MG63 (cell line): Measurements from ENCODE around the gene DNAJC1. TPM values are rescaled to one million over a fixed set of nuclear protein-coding genes. Genes with fewer than 3 reads are reported as not detected.

ENCODE experiments used
- DNase-seq: peaks from one replicate; pipeline ENCODE4 v3.0.0-alpha.2; 2020
- H3K27me3 ChIP-seq: fragments of 250-450 bp; sonication (Bioruptor Pico); 2 replicates; pipeline ENCODE4 v1.5.1; 2020; ENCODE audit warnings: mild to moderate bottlenecking, moderate library complexity
- H3K36me3 ChIP-seq: fragments of 250-450 bp; sonication (Bioruptor Pico); 2 replicates; pipeline ENCODE4 v1.5.1; 2020; ENCODE audit warnings: mild to moderate bottlenecking, moderate library complexity
- H3K4me3 ChIP-seq: fragments of 250-450 bp; sonication (Bioruptor Pico); 2 replicates; pipeline ENCODE4 v1.5.1; 2020; ENCODE audit warnings: mild to moderate bottlenecking, moderate library complexity
- H3K9me3 ChIP-seq: fragments of 250-450 bp; sonication (Bioruptor Pico); 2 replicates; pipeline ENCODE4 v1.5.1; 2020; ENCODE audit warnings: mild to moderate bottlenecking, moderate library complexity
- total RNA-seq: library from RNA; depleted of rRNA; stranded (reverse); fragments of >200 nt; shearing (Covaris generic); gene quantifications from 2 replicates; pipeline ENCODE4 v1.2.3, GENCODE V29; 2014; ENCODE audit warnings: low replicate concordance

Gene DNAJC1
- total RNA-seq, 1 experiment from 2014 or later = 19.2 TPM

DNA sequence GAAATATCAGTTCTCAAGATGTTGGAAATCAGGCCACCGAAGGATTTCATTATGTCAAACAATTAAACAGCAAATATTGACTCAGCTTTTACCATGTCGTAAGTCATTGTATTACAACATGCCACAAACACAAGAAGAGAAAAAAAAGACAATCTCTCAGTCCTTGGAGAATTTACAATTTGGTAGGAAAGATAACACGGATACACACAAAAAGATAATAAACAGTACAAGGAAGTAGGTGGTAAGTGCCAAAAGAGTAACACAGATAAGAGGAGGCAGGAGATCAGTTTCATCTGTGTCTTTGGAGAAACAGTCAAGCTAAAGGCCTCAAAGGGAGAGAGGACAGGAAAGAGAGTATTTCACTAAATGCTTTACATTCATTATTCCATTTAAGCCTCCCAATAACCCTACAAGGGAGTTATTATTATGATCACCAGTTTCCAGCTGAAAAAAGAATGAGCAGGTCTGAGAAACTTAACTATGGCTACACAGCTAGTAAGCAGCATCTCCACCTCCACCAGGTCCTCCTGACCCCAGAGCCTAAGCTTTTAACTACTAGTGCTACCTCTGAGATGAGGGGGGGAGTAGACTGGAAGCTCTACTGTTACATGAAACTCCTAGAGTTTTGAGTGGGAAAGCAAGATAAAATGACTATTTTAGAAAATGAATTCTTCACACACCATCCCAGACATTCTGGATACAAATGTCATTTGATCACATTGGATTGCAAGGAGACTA, 13.9 kb upstream of the DNAJC1 start:
- no peak for DNase-seq
- Histone ChIP-seq H3K4me3 (no peak overlapping the region), H3K27me3 (no peaks in the 10 kb centered on the region), H3K9me3 (no peaks in the 10 kb centered on the region), H3K36me3 (no peaks in the 10 kb centered on the region)

DNA sequence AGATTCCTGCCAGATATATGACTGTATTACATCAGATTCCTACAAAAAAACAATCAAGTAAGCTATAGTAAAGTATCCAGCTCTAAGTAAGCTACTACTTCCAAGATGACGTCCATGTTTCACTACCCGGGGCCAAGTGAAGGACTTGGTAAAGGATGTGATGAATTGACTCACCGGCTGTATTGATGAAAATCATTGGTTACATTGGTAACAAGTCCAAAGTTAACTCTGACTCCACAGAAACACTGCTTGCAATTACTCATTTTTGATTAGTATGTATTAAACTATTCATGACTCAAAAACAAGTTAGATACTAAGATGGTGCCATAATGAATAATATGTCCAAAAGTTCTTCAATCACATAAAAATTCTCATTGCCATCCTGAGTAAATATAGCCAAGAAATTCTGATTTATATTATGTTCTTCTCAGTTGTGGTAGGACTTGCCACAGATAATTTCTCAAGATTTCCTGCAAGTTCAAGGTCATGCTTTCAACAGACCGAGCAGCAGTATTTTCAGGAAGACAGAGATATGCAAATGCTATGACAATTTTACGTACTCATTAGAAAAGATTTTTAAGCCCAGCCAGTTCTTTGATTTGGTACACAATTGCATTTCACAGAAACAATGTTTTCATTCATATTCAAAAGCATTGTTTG, 12.6 kb upstream of the DNAJC1 start:
- DNase-seq = peak; percentile 16
- H3K4me3 ChIP-seq = no peak overlapping the region
- H3K9me3 ChIP-seq = no peaks in the 10 kb centered on the region
- no peaks in the 10 kb centered on the region for H3K27me3 ChIP-seq
- no peaks in the 10 kb centered on the region for H3K36me3 ChIP-seq

DNA sequence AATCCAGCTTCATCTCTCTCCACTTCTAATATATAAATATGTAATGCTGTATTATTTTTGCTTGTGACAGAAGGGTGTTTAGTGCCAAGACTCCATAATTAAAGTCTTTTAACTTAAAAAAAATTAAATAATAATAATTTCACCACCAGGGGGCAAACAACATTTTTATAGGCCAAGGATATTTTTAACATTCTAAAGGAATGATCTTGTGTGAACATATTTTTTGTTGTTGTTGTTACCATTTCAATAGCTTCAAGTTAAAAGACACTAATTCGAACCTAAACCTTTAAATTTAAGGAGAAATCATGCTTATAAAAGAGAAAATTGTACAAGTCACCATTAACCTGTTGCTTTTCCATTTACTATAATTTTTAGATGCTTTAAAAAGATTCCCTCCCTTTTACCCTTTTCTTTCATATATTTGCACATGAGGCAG, 7.5 kb upstream of the DNAJC1 start:
- Histone ChIP-seq H3K36me3 (no peaks in the 10 kb centered on the region), H3K4me3 (no peak overlapping the region), H3K9me3 (0 out of 2 replicates have a peak, but pooled peaks cover 5% of the 10 kb centered on the region), H3K27me3 (no peaks in the 10 kb centered on the region)
- no peak for DNase-seq

DNA sequence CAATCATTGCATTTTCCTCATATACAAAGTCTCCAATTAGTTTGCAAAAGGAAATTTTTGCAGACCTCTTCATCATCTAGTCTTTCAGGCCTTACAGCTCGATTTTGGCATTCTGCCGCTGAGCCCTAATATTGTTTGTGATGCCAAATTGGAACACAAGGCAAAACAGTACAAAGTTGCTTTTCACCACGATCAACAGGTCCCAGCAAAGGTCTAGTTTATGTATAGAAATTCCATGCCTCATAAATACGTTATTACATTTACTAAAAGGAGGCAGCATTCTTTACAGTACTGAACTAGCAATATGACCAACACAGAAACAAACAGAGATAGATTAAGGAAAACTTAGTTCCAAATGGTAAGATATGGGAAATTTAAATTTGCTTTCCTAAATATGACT, 7.0 kb upstream of the DNAJC1 start:
- Histone ChIP-seq H3K9me3 (0 out of 2 replicates have a peak, but pooled peaks cover 5% of the 10 kb centered on the region), H3K36me3 (no peaks in the 10 kb centered on the region), H3K4me3 (no peak overlapping the region), H3K27me3 (no peaks in the 10 kb centered on the region)
- no peak for DNase-seq

DNA sequence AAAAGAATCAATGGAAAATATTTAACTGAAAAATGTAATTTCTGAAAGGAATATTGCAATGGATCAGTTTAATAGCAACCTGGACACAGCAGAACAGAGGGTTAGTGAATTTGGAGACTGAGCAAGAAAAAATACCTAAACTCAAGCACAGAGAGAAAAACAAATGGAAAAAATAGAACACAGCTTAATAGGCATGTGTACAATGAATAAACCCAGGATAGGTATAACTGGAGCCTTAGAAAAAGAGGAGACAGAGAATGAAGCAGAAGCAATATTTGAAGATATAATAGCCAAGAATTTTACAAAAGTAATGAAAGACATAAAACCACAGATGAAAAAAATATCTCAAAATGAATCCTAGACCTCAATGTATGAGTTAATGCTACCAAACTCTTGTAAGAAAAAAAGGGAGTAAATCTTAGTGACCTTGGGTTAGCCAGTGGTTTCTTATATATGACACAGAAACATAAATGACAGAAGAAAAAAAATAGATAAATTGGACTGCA, 2.9 kb upstream of the DNAJC1 start:
- Histone ChIP-seq H3K27me3 (no peaks in the 10 kb centered on the region), H3K36me3 (no peaks in the 10 kb centered on the region), H3K9me3 (0 out of 2 replicates have a peak, but pooled peaks cover 5% of the 10 kb centered on the region), H3K4me3 (no peak overlapping the region)
- DNase-seq = no peak

DNA sequence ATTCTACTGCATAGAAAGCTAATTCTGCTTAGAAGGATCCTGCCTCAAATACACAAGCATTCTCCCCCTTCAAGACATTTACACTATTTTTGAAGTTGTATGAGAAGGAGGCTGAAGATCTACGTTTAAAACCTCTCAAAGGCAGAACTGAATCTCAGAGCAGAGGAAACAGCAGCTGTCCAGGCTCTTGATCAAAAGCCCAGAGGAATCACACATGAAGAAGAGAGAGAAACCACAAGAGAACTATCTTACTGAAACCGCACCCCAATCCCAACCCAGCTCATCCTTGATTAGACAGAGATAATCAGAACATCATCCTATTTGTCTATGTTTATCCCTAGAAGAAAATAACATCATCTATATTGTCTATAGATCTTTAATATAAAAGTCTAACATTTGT, 2.2 kb upstream of the DNAJC1 start:
- H3K36me3 ChIP-seq = no peaks in the 10 kb centered on the region
- H3K4me3 ChIP-seq = no peak overlapping the region
- no peak for DNase-seq

DNA sequence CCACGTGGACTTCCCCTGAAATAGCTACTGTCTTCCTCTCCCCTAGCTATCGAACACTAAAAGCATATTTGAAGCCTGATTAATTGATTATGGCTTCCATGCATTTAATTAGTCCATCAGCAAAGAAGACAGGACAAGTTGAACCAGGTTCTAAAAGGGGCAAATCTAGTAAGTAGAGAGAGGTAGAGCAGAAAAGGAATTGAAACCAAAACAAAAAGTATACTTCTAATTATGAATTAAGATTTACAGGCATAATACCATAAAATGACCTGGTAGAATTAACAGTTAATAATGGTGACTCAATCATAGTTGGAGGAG, 393 bp upstream of the DNAJC1 start:
- H3K4me3 ChIP-seq = peak overlapping the region; percentile 71
- H3K36me3 ChIP-seq = no peaks in the 10 kb centered on the region
- no peaks in the 10 kb centered on the region for H3K27me3 ChIP-seq
- no peak for DNase-seq
- 0 out of 2 replicates have a peak, but pooled peaks cover 5% of the 10 kb centered on the region for H3K9me3 ChIP-seq

More for the DNA sequence above, 2.2 kb upstream of the DNAJC1 start:
- 0 out of 2 replicates have a peak, but pooled peaks cover 5% of the 10 kb centered on the region for H3K9me3 ChIP-seq
- H3K27me3 ChIP-seq = no peaks in the 10 kb centered on the region

DNA sequence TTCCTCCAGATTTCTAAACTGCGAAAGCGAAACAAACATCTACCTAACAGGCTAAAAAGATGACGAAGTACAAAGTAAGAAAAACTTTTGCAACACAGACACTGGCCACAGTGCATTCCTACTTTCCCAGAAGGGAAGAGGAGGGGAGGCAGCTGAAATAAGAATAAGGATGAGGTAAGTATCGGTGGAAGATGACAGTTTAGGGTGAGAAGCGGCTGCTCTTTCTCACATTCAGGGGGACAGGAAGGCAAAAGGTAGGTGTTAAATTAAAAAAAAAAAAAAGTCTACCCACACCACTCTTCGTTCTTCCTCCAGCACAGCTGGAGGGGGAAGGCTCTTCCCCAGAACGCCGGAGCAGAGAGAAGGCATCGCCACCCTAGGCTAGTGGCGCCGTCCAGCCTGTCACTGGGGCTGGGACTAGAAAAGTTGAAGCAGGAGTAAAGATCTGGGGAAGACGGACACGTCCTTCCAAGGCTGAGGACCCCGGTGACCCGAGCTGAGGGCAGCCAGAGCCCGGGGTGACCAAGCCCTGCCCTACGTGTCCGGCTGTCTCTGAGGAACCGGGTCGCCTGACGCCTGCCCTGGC, 846 bp downstream of the DNAJC1 start:
- H3K27me3 ChIP-seq = no peaks in the 10 kb centered on the region
- no peak for DNase-seq

DNA sequence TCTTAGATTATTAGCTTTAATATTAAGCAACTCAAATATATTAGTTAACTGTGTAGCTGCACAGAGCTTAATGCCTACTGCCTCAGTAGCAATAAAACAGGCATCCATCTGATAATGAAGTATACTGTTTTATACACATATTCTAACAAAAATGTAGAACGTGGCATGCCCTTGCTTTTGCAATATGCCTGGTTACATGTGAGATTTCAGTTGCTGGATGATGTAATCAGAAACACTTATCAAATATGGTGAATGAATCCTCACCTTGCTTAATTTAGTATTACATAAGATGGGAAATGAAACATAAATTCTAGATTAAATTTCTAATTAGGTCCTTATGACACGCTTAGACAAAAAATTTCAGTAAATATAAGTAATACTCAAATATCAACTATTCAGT, 8.0 kb downstream of the DNAJC1 start:
- Histone ChIP-seq H3K36me3 (no peaks in the 10 kb centered on the region), H3K9me3 (no peaks in the 10 kb centered on the region), H3K4me3 (no peak overlapping the region), H3K27me3 (no peaks in the 10 kb centered on the region)
- no peak for DNase-seq

More for the DNA sequence above, 846 bp downstream of the DNAJC1 start:
- Histone ChIP-seq H3K36me3 (no peaks in the 10 kb centered on the region), H3K4me3 (peak overlapping the region; percentile 71), H3K9me3 (0 out of 2 replicates have a peak, but pooled peaks cover 5% of the 10 kb centered on the region)

DNA sequence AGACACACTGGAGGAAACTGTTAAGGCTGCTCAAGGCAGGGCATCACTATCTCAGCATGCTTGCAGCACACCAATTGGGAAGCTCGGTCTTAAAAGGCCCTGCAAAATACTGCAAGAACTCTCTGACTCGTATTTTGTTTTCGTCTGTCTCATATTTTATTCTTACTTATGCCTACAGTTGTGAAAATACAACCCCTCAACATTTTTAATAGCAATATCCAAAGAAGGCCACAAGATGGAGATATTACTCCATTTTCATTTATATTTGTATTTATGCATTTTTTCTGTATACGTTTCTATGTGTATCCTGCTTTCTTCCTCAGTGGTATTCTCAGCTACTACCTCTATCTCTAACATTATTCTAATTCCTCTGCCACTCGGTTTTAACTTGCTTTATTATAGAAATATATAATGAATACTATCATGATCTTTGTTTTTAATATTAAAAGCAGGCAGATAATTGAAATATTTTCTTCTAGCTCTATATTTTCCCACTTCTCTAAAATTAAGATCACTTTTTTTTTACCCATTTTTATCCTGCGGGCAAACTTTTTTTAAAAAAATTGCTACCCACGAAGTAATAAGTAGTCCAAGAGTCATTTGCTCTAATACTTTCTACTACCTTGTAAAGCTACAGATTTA, 10.0 kb downstream of the DNAJC1 start:
- Histone ChIP-seq H3K9me3 (no peaks in the 10 kb centered on the region), H3K36me3 (no peaks in the 10 kb centered on the region), H3K27me3 (no peaks in the 10 kb centered on the region), H3K4me3 (no peak overlapping the region)
- DNase-seq = no peak

DNA sequence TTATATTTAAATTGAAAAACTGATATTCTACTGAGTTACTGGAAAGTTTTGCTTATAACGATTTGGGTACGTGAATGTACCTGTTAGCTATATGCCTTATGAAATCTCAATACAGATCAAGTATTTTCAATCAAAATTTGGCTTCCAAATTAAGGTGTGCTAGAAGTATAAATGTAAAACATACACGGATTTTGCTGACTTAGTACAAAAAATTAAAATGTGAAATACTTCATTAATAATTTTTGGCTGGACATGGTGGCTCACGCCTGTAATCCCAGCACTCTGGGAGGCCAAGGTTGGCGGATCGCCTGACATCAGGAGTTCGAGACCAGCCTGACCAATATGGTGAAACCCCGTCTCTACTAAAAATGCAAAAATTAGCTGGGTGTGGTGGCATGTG, 11.7 kb downstream of the DNAJC1 start:
- no peak for DNase-seq
- Histone ChIP-seq H3K27me3 (no peaks in the 10 kb centered on the region), H3K36me3 (no peaks in the 10 kb centered on the region), H3K4me3 (no peak overlapping the region), H3K9me3 (no peaks in the 10 kb centered on the region; the same call in 1 of the 2 replicates)

DNA sequence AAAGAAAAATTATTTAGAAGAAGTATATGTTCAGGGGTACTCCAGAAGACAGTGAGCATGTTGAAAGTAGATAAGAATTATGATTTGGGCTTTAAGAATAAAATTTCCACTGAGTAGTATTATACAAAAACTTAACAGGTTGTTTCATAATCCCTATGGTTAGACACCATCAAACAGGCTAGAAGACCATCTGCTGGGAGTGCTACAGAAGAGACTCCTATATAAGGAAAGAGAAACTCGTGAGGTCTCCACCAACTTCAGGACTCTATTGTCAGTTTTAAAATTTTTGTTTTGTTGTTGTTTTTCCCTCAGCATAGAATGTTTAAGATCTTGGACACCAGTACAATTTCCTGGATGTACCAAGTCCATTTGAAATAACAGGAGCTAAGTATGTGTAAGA, 13.1 kb downstream of the DNAJC1 start:
- Histone ChIP-seq H3K36me3 (no peaks in the 10 kb centered on the region), H3K9me3 (peaks cover 5% of the 10 kb centered on the region; the same call in 1 of the 2 replicates), H3K27me3 (no peaks in the 10 kb centered on the region), H3K4me3 (no peak overlapping the region)
- no peak for DNase-seq

DNA sequence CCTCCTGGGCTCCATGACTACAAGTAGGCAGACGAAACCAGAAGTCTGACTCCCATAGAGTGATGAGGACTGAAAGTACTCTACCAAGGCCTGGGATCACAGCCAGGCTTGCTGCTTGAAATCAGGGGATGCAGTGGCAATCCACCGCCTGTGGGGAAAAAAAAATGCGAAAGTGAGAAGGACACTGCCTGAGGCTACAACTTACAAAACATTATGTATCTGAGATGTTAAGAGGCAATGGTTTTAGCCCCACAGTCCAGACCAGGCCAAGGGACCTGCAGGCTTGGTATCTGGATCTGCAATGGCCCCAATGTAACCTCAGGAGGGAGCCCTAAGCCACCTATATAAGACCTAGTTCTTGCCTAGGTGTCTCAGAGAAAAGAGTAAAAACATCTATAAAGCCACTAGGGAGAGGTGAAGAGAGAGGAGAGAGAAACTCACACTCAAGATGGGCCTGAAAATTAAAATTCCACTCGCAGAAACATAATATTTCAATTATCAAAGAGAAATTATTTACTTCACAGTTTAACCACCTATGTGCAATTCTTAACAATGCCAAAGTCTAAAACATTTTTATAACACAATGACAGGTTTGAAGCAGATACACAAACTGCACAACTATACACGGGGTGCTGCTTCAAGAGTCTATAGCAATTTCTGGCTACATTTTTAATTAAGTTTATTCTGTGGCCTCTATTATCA, 13.9 kb downstream of the DNAJC1 start:
- no peaks in the 10 kb centered on the region for H3K27me3 ChIP-seq
- H3K36me3 ChIP-seq = no peaks in the 10 kb centered on the region
- DNase-seq = peak; percentile 19
- H3K4me3 ChIP-seq = no peak overlapping the region
- peaks cover 5% of the 10 kb centered on the region; the same call in 1 of the 2 replicates for H3K9me3 ChIP-seq

DNA sequence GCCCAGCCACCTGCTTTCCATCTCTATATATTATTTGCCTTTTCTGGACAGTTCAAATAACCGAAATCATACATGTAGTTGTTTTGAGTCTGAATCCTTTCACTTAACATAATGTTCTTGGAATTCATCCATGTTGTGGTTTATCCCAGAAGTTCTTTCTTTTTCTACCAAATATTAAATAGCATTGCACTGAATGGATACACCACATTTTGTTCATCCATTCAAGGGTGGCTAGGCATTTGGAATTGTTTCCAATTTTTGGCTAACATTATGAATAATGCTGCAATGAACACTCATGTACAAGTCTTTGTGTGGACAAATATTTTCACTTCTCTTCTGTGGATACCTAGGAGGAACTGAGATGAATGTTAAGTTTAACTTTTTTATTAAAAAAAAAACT, 18.0 kb downstream of the DNAJC1 start:
- no peak for DNase-seq
- H3K4me3 ChIP-seq = no peak overlapping the region
- peaks cover 5% of the 10 kb centered on the region; the same call in 1 of the 2 replicates for H3K9me3 ChIP-seq
- no peaks in the 10 kb centered on the region for H3K36me3 ChIP-seq
- no peaks in the 10 kb centered on the region for H3K27me3 ChIP-seq

DNA sequence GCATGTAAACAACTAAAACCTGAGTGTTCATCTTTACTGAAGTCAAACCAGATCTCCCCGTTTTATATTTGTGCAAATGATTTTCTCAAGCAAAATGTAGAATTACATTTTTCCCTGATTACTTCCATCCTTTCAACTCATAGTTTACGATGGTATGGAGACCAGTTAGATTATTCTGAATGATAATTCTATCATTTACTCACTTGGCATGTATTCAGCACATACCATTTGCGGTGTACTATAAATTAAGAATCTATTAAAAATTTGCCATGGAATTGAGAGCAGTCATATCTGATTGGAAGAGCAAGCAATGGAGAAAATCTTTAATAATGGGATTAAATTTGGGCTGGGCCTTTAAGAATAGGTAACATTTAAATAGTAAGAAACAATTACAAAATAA, 22.4 kb downstream of the DNAJC1 start:
- Histone ChIP-seq H3K4me3 (no peak overlapping the region), H3K9me3 (peaks cover 2% of the 10 kb centered on the region; the same call in 1 of the 2 replicates), H3K36me3 (no peaks in the 10 kb centered on the region), H3K27me3 (no peaks in the 10 kb centered on the region)
- DNase-seq = no peak

DNA sequence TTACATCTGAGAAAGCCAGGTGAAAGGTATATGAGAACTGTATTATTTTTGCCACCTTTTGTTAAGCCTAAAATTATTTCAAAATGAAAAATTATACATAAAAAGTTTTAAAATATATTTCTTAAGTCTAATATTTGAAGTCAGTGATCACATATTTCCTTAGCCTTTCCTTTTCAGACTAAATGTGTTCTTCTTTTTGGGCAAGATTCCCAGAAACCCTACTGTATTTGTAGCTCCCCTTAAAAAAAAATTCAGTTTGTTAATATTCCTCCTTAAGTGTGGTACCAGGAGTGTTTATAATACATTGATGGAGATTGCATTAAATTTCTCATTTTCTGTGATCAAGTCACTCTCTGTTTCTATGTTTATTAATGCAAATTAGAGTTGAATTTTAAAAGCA, 22.8 kb downstream of the DNAJC1 start:
- H3K9me3 ChIP-seq = no peaks in the 10 kb centered on the region
- no peak for DNase-seq
- H3K27me3 ChIP-seq = no peaks in the 10 kb centered on the region
- no peaks in the 10 kb centered on the region for H3K36me3 ChIP-seq
- no peak overlapping the region for H3K4me3 ChIP-seq
